GM19397 (cell line): ENCODE results near the gene PPP3R1.

Source experiments
- ATAC-seq: cut with Tn5 transposase; IDR thresholded peaks from one replicate; pipeline ENCODE4 v1.9.1; 2021; ENCODE audit warnings: mild to moderate bottlenecking, moderate library complexity; ENCODE audit not compliant: unreplicated experiment

The PPP3R1 gene, protein sequence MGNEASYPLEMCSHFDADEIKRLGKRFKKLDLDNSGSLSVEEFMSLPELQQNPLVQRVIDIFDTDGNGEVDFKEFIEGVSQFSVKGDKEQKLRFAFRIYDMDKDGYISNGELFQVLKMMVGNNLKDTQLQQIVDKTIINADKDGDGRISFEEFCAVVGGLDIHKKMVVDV

DNA sequence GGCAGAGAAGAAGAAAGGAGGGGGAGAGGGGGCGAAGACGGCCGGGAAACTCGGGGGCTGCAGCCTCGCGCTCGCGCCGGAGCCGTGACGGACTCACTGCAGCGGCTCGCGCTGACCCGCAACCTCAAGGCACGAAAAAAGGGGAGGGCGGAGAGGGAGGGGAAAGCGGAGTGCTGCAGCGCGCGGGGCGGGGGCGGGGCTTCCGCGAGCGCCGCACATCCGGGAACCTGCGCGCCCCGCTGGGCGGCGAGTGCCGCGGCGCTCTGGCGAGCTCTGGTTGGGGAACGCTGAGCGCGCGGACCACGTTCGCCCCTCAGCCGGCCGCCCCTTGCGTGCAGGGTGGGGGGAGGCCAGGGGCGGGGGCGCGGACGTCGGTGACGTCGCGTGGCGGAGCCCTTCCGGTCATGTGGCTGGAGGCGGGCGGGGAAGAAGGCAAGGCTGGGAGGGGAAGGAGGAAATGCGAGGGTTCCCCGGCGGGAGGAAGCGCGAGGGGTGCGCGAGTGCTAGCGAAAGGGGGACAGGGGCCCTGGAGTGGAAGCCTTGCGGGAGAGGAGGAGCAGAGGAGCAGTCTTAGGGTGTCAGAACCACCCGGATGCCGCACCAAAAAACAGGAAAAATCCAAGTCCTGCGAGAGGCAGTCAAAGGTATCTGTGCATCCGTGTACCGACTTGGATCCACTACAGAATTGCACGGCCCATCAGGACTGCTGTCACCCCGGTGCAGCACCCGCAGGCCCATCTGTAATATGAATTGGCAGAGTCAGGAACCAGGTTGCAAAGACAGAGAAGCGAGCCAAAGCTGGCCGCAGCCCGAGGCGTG, at the start of gene PPP3R1:
PPP3R1 (minus strand) TSS at position 133 of the 819 bp plus-strand sequence. CDS start 405 bp downstream, outside the sequence.
- peak; percentile 90 for ATAC-seq

GRCh38 chr2:68295516-68295915, 43.2 kb upstream of the PPP3R1 start:
- ATAC-seq = peak; percentile 67

GRCh38 chr2:68294913-68295312, 42.6 kb upstream of the PPP3R1 start:
- no peak for ATAC-seq

DNA sequence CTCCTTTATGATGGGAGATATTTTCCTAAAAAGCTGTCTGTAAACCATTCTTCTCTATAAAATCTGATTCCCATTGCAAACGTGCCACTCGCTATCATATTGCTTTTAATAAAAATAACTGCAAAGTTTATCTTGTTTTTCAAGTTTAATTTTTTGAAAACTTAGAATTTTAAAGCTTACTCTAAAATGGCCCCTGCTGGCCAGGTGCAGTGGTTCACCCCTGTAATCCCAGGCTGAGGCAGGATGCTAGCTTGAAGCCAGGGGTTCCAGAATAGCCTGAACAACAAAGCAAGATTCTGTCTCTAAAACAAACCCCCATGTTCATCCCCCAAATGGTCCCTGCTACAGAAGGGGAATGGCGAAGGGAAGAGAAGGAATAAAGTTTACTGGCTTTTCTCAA, 41.9 kb upstream of the PPP3R1 start:
- no peak for ATAC-seq

GRCh38 chr2:68293755-68294154, 41.4 kb upstream of the PPP3R1 start:
- ATAC-seq = no peak

GRCh38 chr2:68293024-68293423, 40.7 kb upstream of the PPP3R1 start:
- ATAC-seq = no peak

DNA sequence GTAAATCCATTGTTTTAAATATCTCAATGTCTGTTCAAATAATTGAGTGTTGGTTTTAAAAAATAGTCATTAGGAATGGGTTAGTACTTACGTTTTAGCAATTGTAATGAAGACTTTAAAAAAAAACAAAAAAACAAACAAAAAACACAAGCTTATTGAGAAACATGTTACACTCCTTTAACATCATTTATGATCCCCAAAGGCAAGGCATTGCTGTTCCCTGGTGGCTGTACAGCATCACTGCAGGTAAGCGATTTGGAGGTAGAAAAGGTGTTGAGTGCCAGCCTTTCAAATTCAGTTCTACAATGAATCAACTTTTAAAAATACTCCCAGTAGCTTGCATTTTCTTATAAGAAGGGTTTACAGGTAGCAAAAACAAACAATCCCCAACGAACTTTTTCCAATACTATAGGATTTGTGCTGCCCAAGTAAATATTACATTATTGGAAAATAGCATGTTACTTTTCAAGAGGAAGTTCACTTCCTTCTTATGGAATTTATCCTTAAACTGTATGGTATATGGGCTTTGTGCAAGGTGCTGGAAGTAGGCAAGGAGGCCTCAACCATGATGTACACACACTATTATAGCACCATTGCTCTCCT, 39.9 kb upstream of the PPP3R1 start:
- no peak for ATAC-seq

- no peak for ATAC-seq
Observed at GRCh38 chr2:68291314-68291713, 39.0 kb upstream of the PPP3R1 start.

- no peak for ATAC-seq
Observed at GRCh38 chr2:68290901-68291300, 38.6 kb upstream of the PPP3R1 start.

- ATAC-seq = no peak
Observed at GRCh38 chr2:68287580-68288441, 35.5 kb upstream of the PPP3R1 start.

- no peak for ATAC-seq
Observed at GRCh38 chr2:68284896-68285295, 32.6 kb upstream of the PPP3R1 start.

- ATAC-seq = no peak
Observed at GRCh38 chr2:68283419-68283812, 31.1 kb upstream of the PPP3R1 start.

DNA sequence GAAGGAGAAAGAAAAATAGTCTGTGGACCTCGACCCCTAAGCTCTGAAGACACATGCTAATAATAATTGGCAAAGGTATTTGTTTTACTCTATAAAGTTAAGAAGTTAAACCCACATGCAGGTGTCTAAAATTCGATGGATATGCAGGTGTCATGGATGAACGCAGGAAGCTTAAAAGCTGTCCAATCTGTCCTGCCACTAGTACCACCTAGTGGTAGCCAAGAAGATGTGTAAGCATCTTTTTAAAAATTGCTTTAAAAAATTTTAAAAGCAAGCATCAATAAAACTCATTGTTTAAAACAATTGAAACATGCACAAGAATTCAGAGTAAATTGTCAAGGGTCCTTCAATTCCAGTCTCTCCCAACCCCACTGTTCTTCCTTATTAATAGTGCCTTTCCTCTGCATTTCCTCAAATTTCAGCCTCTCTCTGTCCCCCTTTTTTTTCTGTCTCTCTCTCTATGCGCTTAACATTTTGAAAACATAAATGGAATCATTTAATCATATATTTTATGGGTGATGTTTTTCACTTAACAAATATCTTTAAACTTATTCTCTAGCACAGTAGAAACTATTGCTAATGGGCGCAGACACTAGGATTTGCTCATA, 30.6 kb upstream of the PPP3R1 start:
- ATAC-seq = no peak

DNA sequence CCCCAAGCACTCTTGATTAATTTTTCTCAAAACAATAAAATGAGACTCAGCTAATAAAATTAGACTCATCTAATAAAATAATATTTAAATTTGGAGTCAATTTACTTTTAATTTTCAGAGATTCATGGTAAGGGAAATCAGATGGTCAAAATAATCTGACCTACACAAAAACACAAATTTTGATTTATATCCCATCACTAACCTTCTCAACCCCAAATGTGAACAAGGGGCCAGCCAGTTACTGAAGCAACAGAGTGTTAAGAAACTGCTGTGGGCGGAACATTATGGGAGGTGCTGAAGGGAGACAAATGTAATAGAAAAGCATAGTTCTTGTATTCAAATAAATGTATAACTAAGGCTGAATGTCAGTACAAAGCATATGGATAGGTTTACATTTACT, 28.5 kb upstream of the PPP3R1 start:
- ATAC-seq = no peak

GRCh38 chr2:68280348-68280747, 28.0 kb upstream of the PPP3R1 start:
- ATAC-seq = no peak

GRCh38 chr2:68279691-68280090, 27.4 kb upstream of the PPP3R1 start:
- no peak for ATAC-seq

GRCh38 chr2:68278169-68278568, 25.8 kb upstream of the PPP3R1 start:
- no peak for ATAC-seq

GRCh38 chr2:68274022-68274421, 21.7 kb upstream of the PPP3R1 start:
- ATAC-seq = no peak

DNA sequence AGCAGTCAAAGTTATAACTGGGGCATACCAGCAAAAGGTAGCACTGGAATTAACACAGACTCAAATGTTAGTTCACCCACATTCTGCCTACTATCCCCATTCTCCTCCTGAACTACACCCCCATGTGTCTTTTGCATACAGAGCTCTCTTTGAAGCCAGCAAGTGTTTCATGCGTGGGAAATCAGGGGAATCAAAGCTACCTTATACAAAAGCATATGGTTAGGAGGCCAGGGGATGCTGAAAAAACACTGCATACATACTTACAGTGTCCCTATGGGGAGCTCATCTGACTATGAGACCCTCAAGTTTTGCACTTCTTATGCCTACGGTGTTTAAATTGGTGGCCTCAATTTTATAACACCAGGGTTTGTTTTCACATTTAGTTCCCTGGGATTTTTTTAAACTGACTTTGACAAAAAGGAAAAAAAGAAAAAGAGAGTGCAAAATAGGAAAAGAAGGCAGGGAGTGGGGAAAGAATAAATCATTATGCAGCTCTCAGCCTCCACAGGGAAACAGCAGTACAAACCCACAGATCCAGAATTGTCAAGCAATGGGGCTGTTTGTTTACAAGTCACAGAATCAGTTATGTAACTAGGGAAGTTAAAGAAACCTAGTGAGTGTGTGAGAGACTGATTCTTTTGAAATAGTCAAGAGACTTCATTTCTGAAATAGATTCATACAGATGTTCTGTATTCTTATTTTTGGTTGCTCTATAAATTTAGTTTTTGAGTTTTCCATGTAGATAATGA, 20.1 kb upstream of the PPP3R1 start:
- no peak for ATAC-seq

DNA sequence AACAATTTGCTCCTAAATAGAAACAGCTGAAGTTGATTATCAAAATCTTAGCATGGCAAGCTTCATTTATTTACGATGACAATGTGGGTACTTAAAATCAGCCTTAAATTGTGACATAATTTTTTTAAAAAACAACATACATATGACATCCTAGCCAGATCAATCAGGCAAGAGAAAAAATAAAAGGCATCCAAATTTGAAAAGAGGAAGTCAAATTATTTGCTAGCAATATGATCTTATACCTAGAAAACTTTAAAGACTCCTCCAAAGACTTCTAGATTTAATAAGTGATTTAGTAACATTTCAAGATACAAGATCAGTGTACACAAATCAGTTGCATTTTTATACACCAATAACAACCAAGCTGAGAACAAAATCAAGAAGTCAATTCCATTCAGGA, 14.3 kb upstream of the PPP3R1 start:
- no peak for ATAC-seq
